ENCODE results near the gene CENPH. TPM values are rescaled to one million over a fixed set of nuclear protein-coding genes. Genes with fewer than 3 reads are reported as not detected.
"Not testable (repeated sequence)": the region's sequence is repeated elsewhere in the genome, so short reads cannot be mapped to it uniquely, and the experiment has no call there.

CENPH gene
- total RNA-seq, 1 experiment from 2014 or later = 45.7 TPM

DNA sequence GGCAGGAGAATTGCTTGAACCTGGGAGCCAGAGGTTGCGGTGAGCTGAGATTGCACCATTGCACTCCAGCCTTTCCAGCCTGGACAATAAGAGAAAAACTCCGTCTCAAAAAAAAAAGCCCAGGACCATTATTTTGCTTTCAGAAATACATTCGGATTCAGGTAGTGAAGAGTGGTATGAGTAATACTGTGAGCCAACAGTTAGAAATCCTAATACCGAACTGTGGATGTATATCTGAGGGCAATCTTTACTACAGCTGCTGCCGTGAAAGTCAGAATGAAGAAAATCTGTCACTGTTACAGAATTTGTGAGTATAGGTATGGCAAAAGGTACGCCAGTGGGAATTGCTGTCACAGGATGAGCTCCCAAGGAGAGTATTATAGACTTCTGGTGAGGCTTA is 41.9 kb downstream of the CENPH start:
- no peak overlapping the region for H2AFZ ChIP-seq
- H3K36me3 ChIP-seq (ENCODE audit: low read depth) = peaks cover 7% of the 10 kb centered on the region; the same call in 1 of the 2 replicates
- no peak overlapping the region for H3K4me2 ChIP-seq
- TF ChIP-seq, protein P1, sequence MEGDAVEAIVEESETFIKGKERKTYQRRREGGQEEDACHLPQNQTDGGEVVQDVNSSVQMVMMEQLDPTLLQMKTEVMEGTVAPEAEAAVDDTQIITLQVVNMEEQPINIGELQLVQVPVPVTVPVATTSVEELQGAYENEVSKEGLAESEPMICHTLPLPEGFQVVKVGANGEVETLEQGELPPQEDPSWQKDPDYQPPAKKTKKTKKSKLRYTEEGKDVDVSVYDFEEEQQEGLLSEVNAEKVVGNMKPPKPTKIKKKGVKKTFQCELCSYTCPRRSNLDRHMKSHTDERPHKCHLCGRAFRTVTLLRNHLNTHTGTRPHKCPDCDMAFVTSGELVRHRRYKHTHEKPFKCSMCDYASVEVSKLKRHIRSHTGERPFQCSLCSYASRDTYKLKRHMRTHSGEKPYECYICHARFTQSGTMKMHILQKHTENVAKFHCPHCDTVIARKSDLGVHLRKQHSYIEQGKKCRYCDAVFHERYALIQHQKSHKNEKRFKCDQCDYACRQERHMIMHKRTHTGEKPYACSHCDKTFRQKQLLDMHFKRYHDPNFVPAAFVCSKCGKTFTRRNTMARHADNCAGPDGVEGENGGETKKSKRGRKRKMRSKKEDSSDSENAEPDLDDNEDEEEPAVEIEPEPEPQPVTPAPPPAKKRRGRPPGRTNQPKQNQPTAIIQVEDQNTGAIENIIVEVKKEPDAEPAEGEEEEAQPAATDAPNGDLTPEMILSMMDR (conservative IDR thresholded peaks at IDR 0.05) = no peak
- TF ChIP-seq EZH2 (IDR thresholded peaks at IDR 0.05; ENCODE audit: low read depth) = no peak
- H3K4me3 ChIP-seq = no peak overlapping the region
- no peaks in the 10 kb centered on the region for H3K9me3 ChIP-seq (ENCODE audit: insufficient read depth, low read depth)
- peaks cover 13% of the 10 kb centered on the region for H3K4me1 ChIP-seq (replicated peaks; ENCODE audit: insufficient read depth)
- H3K27me3 ChIP-seq (ENCODE audit: insufficient read depth, low read depth) = no peaks in the 10 kb centered on the region
- H3F3A ChIP-seq (ENCODE audit: insufficient read depth, low read depth) = peaks cover 5% of the 10 kb centered on the region; the same call in 1 of the 2 replicates
- BruUV-seq (replicated peaks) = no TSS peak
- ChIA-PET CTCF (no interaction called here), POLR2A (ENCODE audit: unreplicated experiment) (no interaction called here)
- H3K79me2 ChIP-seq (ENCODE audit: low read depth) = peaks cover 13% of the 10 kb centered on the region
- no peaks in the 10 kb centered on the region for H4K20me1 ChIP-seq (ENCODE audit: insufficient read depth)
- H3K9me2 ChIP-seq (ENCODE audit: insufficient read depth) = no peaks in the 10 kb centered on the region
- H3K27ac ChIP-seq = no peak overlapping the region
- no peak for DNase-seq
- intact Hi-C loops (cut with micrococcal nuclease; ENCODE audit: unreplicated experiment) = no loop called here

DNA sequence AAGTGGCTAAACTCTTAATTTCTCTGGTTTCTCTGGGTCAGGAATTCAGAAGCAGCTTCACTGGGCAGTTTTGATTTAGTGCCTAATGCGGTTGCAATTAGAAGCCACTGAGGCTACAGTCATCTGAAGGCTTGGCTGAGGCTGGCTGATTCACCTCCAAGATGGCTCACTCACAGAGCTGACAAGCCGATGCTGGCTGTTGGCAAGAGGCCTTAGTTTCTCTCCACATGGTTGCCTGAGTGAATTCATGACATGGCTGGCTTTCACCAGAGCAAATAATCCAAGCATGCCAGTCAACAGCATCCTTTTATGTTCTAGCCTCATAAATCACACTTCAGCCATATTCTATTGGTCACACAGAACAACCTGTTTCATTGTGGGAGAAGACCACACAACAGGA is 42.5 kb downstream of the CENPH start:
- Histone ChIP-seq H4K20me1 (ENCODE audit: insufficient read depth) (no peaks in the 10 kb centered on the region), H3K4me3 (no peak overlapping the region), H3K9me2 (ENCODE audit: insufficient read depth) (no peaks in the 10 kb centered on the region), H3K27me3 (ENCODE audit: insufficient read depth, low read depth) (no peaks in the 10 kb centered on the region), H3K27ac (no peak overlapping the region), H3K79me2 (ENCODE audit: low read depth) (peaks cover 18% of the 10 kb centered on the region), H3K4me2 (no peak overlapping the region), H3F3A (ENCODE audit: insufficient read depth, low read depth) (peaks cover 5% of the 10 kb centered on the region; the same call in 1 of the 2 replicates), H2AFZ (no peak overlapping the region), H3K4me1 (replicated peaks; ENCODE audit: insufficient read depth) (peaks cover 18% of the 10 kb centered on the region), H3K9me3 (ENCODE audit: insufficient read depth, low read depth) (no peaks in the 10 kb centered on the region), H3K36me3 (ENCODE audit: low read depth) (peaks cover 7% of the 10 kb centered on the region; the same call in 1 of the 2 replicates)
- POLR2A ChIA-PET (ENCODE audit: unreplicated experiment) = no interaction called here
- intact Hi-C loops (cut with micrococcal nuclease; ENCODE audit: unreplicated experiment) = no loop called here
- DNase-seq = no peak
- CTCF ChIA-PET = no interaction called here
- BruUV-seq (replicated peaks) = no TSS peak
- TF ChIP-seq EZH2 (IDR thresholded peaks at IDR 0.05; ENCODE audit: low read depth) = no peak
- TF ChIP-seq, protein P1 (conservative IDR thresholded peaks at IDR 0.05) = no peak

DNA sequence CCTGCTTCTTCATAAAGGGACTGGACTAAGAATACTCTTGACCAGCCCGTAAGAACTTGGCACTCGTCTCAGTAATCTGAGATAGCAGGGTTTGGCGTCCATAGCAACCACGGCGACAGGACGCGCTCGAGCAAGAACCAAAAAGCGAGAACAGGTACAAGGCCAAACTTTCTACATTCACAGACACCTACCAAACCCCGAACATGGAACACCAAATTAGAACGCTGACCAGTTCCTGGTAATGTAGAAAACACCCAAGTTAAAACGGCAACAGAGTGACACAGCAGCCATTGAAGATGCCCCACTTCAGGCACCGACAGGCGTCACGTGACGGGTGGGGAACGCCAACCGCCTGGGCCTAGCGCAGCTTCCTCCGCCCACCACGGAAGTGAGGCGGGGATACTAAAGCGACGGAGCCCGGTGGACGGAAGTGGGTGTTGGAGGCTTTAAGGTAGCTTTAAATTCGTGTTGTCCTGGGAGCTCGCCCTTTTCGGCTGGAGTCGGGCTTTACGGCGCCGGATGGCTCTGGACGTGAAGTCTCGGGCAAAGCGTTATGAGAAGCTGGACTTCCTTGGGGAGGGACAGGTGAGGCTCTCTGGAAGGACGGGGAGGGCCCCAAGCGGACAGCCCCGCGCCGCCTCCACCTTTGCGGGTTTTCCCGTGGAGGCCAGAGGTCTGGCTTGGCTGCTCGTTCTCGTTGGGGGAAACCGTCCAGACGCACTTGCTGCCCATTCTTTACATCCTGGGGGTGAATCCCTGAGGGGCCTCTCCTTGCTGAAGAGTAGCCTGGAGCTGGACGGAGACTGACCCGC is 45.3 kb downstream of the CENPH start, which contains the start of gene CDK7:
Gene CDK7, plus strand, starts transcription at position 430 of the 812 bp plus-strand sequence. Its CDS starts 90 bp downstream, at position 520.
- Histone ChIP-seq H3K27ac (peak within 1 kb of the TSS; percentile 38), H3K9me3 (ENCODE audit: insufficient read depth, low read depth) (no peaks in the 10 kb centered on the region), H3K4me3 (peak within 1 kb of the TSS; percentile 72), H3F3A (ENCODE audit: insufficient read depth, low read depth) (peaks cover 25% of the 10 kb centered on the region), H2AFZ (peak within 1 kb of the TSS; percentile 92), H3K27me3 (ENCODE audit: insufficient read depth, low read depth) (no peaks in the 10 kb centered on the region), H3K4me1 (replicated peaks; ENCODE audit: insufficient read depth) (peaks cover 43% of the 10 kb centered on the region), H3K9me2 (ENCODE audit: insufficient read depth) (no peaks in the 10 kb centered on the region), H3K79me2 (ENCODE audit: low read depth) (peaks cover 45% of the 10 kb centered on the region), H4K20me1 (ENCODE audit: insufficient read depth) (no peaks in the 10 kb centered on the region), H3K4me2 (peak within 1 kb of the TSS; percentile 89), H3K36me3 (ENCODE audit: low read depth) (peaks cover 8% of the 10 kb centered on the region; the same call in 1 of the 2 replicates)
- POLR2A ChIA-PET (ENCODE audit: unreplicated experiment) = interaction anchor here (0.6 to 1.0 kb wide), 7 partner anchors 18 to 262 kb away, joined by 3 to 40 read pairs (median 5); partner anchors contain the start of genes CCNB1 and CENPH
- TF ChIP-seq EZH2 (IDR thresholded peaks at IDR 0.05; ENCODE audit: low read depth) = no peak
- TF ChIP-seq, protein P1 (conservative IDR thresholded peaks at IDR 0.05) = no peak
- intact Hi-C loops (cut with micrococcal nuclease; ENCODE audit: unreplicated experiment) = no loop called here
- peak; percentile 88 to 92 for DNase-seq
- BruUV-seq (replicated peaks) = TSS peak; percentile 83
- CTCF ChIA-PET = no interaction called here

DNA sequence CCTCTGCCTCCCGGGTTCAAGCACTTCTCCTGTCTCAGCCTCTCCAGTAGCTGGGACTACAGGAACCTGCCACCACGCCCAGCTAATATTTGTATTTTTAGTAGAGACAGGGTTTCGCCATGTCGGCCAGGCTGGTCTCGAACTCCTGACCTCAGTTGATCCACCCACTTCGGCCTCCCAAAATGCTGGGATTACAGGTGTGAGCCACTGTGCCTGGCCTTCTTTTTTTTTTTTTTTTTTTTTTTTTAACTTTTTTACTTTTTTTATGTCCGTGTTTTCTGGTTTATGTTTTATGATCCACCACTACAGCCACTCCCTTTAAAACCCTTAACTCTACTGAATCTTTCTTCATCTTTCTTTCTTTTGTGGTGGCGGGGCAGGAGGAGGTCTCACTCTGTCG is 47.4 kb downstream of the CENPH start:
- Histone ChIP-seq H3K27ac (peak overlapping the region; percentile 89), H3K4me1 (replicated peaks; ENCODE audit: insufficient read depth) (peaks cover 43% of the 10 kb centered on the region), H3F3A (ENCODE audit: insufficient read depth, low read depth) (peaks cover 22% of the 10 kb centered on the region), H3K36me3 (ENCODE audit: low read depth) (peaks cover 25% of the 10 kb centered on the region), H3K4me2 (peak overlapping the region; percentile 70), H3K79me2 (ENCODE audit: low read depth) (peaks cover 66% of the 10 kb centered on the region)
- DNase-seq; H3K4me3 ChIP-seq; H4K20me1 ChIP-seq (ENCODE audit: insufficient read depth); BruUV-seq (replicated peaks); POLR2A ChIA-PET (ENCODE audit: unreplicated experiment); H2AFZ ChIP-seq; H3K27me3 ChIP-seq (ENCODE audit: insufficient read depth, low read depth); CTCF ChIA-PET; H3K9me3 ChIP-seq (ENCODE audit: insufficient read depth, low read depth); H3K9me2 ChIP-seq (ENCODE audit: insufficient read depth); intact Hi-C loops (cut with micrococcal nuclease; ENCODE audit: unreplicated experiment): not testable (repeated sequence)

Measured in PC-9 (cell line).